Activated T-helper 1 cell treated with anti-CD3 and anti-CD28 coated beads, Interleukin-12 subunit alpha, Interleukin-12 subunit beta, Interleukin-2, Interleukin-4 antibody, amounts not matched to agents 30 ng/mL and 10 ng/mL and 1 ng/mL, durations not matched to agents 14 hours and 24 hours and 36 hours (primary cell): ENCODE measurements around the gene CHD9. TPM values are rescaled to one million over a fixed set of nuclear protein-coding genes. Genes with fewer than 3 reads are reported as not detected.
"Not testable (repeated sequence)": the region's sequence is repeated elsewhere in the genome, so short reads cannot be mapped to it uniquely, and the experiment has no call there.

Experiments
- DNase-seq: peaks from one replicate; pipeline ENCODE4 v3.0.0; 2021; ENCODE audit warnings: low spot score
- H3K27ac Mint-ChIP-seq: one replicate; pipeline ENCODE4 v1.8.0; 2021; ENCODE audit warnings: mild to moderate bottlenecking, mixed read lengths
- H3K27me3 Mint-ChIP-seq: one replicate; pipeline ENCODE4 v1.8.0; 2022; ENCODE audit warnings: mild to moderate bottlenecking, moderate library complexity, mixed read lengths; ENCODE audit not compliant: insufficient read depth
- H3K36me3 Mint-ChIP-seq: one replicate; pipeline ENCODE4 v1.8.0; 2021; ENCODE audit warnings: low read depth, mixed read lengths
- H3K4me1 Mint-ChIP-seq: one replicate; pipeline ENCODE4 v1.8.0; 2021; ENCODE audit warnings: low read depth, mixed read lengths
- H3K4me3 Mint-ChIP-seq: one replicate; pipeline ENCODE4 v1.8.0; 2021; ENCODE audit warnings: mild to moderate bottlenecking, moderate library complexity, mixed read lengths
- H3K9me3 Mint-ChIP-seq: one replicate; pipeline ENCODE4 v1.8.0; 2021; ENCODE audit warnings: mixed read lengths
- intact Hi-C: fragments of 100-400 bp; cut with micrococcal nuclease; formaldehyde crosslinking; loops from one replicate; pipeline ENCODE4 v1.15.1; 2024
- total RNA-seq: library from RNA; stranded (reverse); gene quantifications from 2 replicates; pipeline ENCODE4 v1.2.3, GENCODE V29; 2022

Gene CHD9
- total RNA-seq, 1 donor from 2014 or later: 17.0 TPM

DNA sequence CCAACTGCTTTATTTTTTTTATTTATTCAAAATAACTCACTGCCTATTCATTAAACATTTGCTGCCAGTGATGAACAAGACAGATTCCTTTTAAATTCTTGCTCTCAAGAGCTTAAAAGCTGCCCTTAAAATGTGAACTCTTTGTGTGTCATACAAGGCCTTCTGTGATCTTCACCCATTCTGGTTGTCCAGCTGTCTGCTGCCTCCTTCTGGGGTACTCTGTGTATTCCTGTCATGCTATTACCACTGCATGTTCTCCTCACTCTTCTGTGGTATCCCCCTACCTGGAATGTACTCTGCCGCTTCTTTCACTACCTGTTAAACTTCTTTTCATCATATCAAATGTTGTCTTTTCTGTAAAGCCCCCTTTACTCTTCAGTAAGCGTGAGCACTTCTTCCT lies 165.8 kb downstream of the CHD9 start:
- no peak for DNase-seq
- Mint-ChIP-seq H3K4me3 (no peak overlapping the region), H3K4me1 (no peaks in the 10 kb centered on the region), H3K27me3 (no peaks in the 10 kb centered on the region), H3K27ac (no peak overlapping the region), H3K9me3 (no peaks in the 10 kb centered on the region), H3K36me3 (no peaks in the 10 kb centered on the region)
- intact Hi-C loops: loop anchor here (1.0 kb wide), 1 partner anchor 165 kb away; no protein-coding TSS in a partner anchor

DNA sequence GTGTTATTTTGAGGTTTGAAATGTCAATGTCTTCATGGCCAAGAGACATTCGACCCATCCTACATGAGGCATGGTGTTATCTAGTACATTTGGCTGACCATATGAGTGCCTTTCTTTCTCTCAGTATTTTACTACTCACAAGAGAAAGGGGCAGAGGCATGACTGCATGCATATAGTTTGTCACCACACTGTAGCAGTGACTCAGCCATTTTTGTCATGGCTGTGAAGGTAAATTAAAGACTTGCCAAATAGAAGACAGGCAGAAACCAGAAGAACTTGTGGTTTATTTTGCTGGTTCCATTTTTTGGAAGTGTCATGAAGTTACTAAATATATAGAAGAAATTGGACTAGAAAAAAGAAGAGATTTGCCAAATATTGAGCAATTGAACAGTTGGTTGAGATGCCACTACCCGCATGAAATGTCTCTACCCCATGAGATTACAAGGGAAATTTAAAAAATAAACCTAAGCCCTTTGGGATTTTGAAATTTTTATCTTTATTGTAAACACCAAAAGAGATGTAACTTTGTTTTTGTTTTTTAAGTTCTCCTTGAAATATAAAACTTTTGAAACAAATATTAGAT lies 170.3 kb downstream of the CHD9 start:
- Mint-ChIP-seq H3K9me3 (no peaks in the 10 kb centered on the region), H3K27me3 (no peaks in the 10 kb centered on the region), H3K4me1 (no peaks in the 10 kb centered on the region), H3K4me3 (no peak overlapping the region), H3K27ac (no peak overlapping the region), H3K36me3 (peaks cover 4% of the 10 kb centered on the region)
- intact Hi-C loops: no loop called here
- DNase-seq: no peak

DNA sequence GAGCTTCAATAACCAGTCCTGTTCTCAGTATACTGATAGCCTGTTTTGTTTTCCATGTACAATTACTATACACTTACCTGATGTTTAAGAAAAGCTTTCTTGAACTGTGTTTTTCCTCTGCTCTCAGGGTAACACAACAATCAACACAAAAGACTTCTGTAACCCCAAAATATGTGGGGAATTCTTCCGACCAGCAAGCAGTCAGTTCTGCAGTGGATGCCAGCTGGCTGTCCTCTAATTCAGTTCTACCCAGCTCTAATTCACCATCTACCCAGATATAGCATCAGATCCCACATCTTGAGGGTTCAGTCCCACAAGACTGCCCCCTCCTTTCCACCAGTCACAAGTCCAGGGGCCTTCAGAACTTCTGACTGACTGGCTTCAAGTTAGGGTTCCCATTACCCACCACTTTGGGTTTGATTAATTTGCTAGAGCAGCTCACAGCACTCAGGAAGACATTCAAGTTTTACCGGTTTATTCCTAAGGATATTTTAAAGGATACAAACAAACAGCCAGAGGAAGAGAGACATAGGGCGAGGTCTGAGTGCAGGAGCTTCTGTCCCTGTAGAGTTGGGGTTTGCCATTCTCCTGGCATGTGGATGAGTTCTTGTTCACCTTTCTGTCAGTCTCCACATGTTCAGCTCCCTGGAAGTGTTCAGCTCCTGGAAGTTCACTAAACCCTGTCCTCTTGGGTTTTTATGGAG lies 178.2 kb downstream of the CHD9 start:
- no peaks in the 10 kb centered on the region for H3K4me1 Mint-ChIP-seq
- H3K27ac Mint-ChIP-seq: no peak overlapping the region
- intact Hi-C loops: no loop called here
- H3K27me3 Mint-ChIP-seq: no peaks in the 10 kb centered on the region
- peaks cover 24% of the 10 kb centered on the region for H3K36me3 Mint-ChIP-seq
- no peaks in the 10 kb centered on the region for H3K9me3 Mint-ChIP-seq
- no peak for DNase-seq
- H3K4me3 Mint-ChIP-seq: no peak overlapping the region

DNA sequence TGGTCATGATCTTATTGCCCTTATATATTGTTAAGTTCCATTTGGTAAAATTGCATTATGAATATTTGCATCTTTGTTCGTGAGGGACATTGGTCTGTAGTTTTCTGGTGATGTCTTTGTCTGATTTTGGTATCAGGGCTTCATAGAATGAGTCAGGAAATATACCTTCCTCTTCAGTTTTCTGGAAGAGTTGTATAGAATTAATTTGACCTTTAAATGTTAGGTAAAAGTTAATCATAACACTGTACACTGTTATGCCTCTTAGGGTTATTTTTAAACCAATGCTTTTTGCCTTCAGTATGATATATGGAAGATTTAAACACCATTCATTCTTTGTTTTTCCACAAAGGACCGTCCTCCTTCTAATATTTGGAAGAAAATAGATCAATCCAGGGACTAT lies 180.0 kb downstream of the CHD9 start:
- Mint-ChIP-seq H3K36me3 (peaks cover 25% of the 10 kb centered on the region), H3K4me1 (no peaks in the 10 kb centered on the region), H3K27ac (no peak overlapping the region), H3K9me3 (no peaks in the 10 kb centered on the region), H3K27me3 (no peaks in the 10 kb centered on the region), H3K4me3 (no peak overlapping the region)
- DNase-seq: no peak
- intact Hi-C loops: no loop called here

DNA sequence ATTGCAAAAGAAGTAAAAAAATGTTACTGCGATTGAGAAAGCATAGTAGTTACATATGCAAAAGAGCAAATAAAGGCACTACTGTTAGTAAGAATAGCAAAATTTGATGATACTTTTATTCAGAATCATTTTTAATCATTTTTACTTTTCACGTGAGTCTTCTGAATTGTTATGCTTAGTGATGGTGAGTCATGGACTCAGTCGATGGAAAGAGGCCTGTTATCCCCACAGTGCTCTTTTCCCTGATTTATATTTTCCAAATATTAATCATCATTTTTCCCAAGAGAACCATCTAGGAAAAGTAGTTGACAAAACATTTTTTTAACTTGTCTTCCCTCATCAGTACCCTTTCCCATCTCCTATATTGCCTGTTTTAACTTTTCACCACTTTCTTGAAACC lies 181.1 kb downstream of the CHD9 start:
- Mint-ChIP-seq H3K27me3 (no peaks in the 10 kb centered on the region), H3K4me3 (no peak overlapping the region), H3K27ac (no peak overlapping the region), H3K36me3 (peaks cover 21% of the 10 kb centered on the region), H3K9me3 (no peaks in the 10 kb centered on the region), H3K4me1 (no peaks in the 10 kb centered on the region)
- DNase-seq: no peak
- intact Hi-C loops: no loop called here

DNA sequence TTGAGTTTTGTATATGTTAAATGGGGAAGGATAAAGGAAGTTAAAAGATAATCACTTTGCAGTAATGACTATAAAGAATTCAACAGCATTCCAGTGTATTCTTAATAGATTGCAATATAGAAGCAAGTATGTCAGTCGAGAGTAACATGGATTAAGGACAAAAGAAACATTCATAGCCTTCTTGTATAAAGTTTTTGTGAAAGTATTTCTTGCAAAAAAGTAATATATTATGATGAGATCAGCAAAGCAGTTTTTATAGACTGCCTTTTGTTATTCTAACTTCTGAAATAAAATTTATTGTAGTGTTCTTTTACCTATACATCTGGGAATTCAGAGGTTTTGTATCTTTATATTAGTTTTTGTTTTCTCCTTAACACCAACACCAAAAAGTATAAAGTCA lies 194.5 kb downstream of the CHD9 start:
- no peak overlapping the region for H3K4me3 Mint-ChIP-seq
- no peaks in the 10 kb centered on the region for H3K4me1 Mint-ChIP-seq
- H3K27me3 Mint-ChIP-seq: no peaks in the 10 kb centered on the region
- H3K9me3 Mint-ChIP-seq: peaks cover 3% of the 10 kb centered on the region
- DNase-seq: no peak
- no peak overlapping the region for H3K27ac Mint-ChIP-seq
- intact Hi-C loops: no loop called here
- peaks cover 10% of the 10 kb centered on the region for H3K36me3 Mint-ChIP-seq

DNA sequence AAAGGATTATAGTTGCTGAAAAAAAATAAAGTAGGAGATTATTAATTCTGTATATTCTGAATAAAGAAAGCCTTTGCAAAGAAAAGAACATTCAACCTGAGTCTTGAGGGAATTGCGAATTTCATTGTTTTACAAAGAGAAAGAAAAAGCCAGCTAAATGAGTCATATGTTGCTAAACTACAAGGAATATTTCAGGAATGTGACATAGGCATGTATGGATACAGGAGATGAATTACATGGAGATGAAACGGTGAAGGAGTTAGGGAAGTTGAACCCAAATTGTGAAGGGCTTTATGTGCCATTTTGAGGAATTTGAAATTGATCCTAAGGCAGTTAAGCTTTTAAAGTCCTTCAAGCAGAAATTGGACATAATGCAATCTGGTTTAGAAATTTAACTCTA lies 202.2 kb downstream of the CHD9 start:
- no peaks in the 10 kb centered on the region for H3K9me3 Mint-ChIP-seq
- no peak for DNase-seq
- no peak overlapping the region for H3K4me3 Mint-ChIP-seq
- no peaks in the 10 kb centered on the region for H3K4me1 Mint-ChIP-seq
- no peak overlapping the region for H3K27ac Mint-ChIP-seq
- H3K36me3 Mint-ChIP-seq: peaks cover 4% of the 10 kb centered on the region
- no peaks in the 10 kb centered on the region for H3K27me3 Mint-ChIP-seq
- intact Hi-C loops: no loop called here

DNA sequence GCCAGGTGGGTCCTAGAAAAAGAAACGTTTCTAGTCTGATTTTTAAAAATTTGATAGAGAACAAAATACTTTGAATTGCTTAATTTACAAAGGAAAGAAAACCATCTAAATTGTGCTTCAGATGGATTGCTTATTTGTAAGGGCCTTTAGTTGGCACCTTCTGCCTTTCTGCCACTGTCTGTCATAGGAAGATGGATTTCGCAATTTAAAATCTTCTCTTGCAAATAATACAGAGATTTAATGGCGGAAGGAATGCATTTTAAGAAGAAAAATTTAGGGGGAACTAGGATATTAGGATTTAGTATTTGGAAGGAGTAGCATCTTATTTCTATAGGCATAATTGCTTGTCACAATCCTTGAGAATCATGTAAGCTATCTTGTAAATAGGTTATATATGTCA lies 204.0 kb downstream of the CHD9 start:
- Mint-ChIP-seq H3K36me3 (peaks cover 5% of the 10 kb centered on the region), H3K9me3 (no peaks in the 10 kb centered on the region), H3K27ac (no peak overlapping the region), H3K27me3 (no peaks in the 10 kb centered on the region), H3K4me1 (no peaks in the 10 kb centered on the region), H3K4me3 (no peak overlapping the region)
- intact Hi-C loops: no loop called here
- no peak for DNase-seq

DNA sequence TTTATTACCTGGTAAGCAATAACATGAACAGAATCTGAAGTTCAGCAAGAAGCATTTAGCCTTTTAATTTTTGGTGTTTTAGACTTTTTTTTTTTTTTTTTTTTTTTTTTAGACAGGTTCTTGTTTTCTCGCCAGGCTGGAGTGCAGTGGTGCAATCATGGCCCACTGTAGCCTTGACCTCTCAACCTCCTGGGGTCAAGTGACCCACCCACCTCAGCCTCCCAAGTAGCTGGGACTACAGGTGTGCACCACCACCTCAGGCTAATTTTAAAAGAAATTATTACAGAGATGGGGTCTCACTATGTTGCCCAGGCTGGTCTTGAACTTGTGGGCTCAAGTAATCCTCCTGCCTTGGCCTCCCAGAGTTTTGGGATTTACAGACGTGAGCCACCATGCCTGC lies 206.5 kb downstream of the CHD9 start:
- intact Hi-C loops: loop anchor here (10.0 kb wide), 1 partner anchor 244 kb away; the partner anchor contains the start of gene AKTIP
- peaks cover 5% of the 10 kb centered on the region for H3K36me3 Mint-ChIP-seq
- H3K27me3 Mint-ChIP-seq: no peaks in the 10 kb centered on the region
- no peaks in the 10 kb centered on the region for H3K4me1 Mint-ChIP-seq
- no peak overlapping the region for H3K4me3 Mint-ChIP-seq
- no peak for DNase-seq
- H3K27ac Mint-ChIP-seq: no peak overlapping the region
- no peaks in the 10 kb centered on the region for H3K9me3 Mint-ChIP-seq

DNA sequence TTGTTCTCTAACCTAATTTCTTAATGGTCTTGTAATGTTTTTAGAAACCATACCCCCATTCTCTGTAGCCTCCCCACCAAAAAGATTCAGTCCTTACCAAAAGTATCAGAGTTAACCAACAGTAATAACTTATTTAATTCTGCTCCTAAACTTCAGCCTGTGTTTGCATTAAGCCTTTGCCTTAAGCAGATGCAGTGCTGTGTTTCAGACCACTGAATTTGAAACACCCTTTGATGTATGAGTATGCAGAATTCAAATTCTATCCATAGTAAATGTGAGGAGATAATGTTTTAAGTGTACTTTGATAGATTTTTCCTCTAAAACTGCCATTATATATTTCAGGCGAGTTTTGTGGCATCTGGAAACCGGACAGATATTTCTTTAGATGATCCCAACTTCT lies 207.9 kb downstream of the CHD9 start:
- intact Hi-C loops: loop anchor here (10.0 kb wide), 1 partner anchor 242 kb away; the partner anchor contains the start of gene AKTIP
- H3K36me3 Mint-ChIP-seq: peaks cover 5% of the 10 kb centered on the region

DNA sequence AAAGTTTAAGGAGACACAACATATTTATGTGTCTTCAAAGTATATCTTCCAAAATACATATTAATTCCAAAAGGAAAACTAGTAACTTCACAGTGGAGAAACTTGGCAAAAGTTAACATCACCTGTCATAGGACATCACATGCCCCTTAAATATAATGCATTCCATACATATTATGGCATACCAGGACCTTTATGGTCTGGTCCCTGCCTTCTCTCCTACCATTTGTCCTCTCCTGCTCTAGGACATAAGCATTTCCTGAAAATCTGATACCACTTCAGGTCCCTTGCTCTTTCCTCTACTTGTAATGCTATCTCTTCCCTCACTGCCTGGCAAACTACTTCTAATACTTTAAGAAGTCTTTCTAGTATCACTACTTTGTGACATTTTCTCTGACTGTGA lies 211.4 kb downstream of the CHD9 start:
- Mint-ChIP-seq H3K36me3 (peaks cover 7% of the 10 kb centered on the region), H3K27ac (no peak overlapping the region), H3K4me1 (no peaks in the 10 kb centered on the region), H3K27me3 (no peaks in the 10 kb centered on the region), H3K4me3 (no peak overlapping the region), H3K9me3 (no peaks in the 10 kb centered on the region)
- intact Hi-C loops: loop anchor here (10.0 kb wide), 1 partner anchor 239 kb away; the partner anchor contains the start of gene AKTIP
- no peak for DNase-seq

More for the DNA sequence above, 207.9 kb downstream of the CHD9 start:
- Mint-ChIP-seq H3K27me3 (no peaks in the 10 kb centered on the region), H3K4me3 (no peak overlapping the region), H3K27ac (no peak overlapping the region), H3K4me1 (no peaks in the 10 kb centered on the region), H3K9me3 (no peaks in the 10 kb centered on the region)
- no peak for DNase-seq

DNA sequence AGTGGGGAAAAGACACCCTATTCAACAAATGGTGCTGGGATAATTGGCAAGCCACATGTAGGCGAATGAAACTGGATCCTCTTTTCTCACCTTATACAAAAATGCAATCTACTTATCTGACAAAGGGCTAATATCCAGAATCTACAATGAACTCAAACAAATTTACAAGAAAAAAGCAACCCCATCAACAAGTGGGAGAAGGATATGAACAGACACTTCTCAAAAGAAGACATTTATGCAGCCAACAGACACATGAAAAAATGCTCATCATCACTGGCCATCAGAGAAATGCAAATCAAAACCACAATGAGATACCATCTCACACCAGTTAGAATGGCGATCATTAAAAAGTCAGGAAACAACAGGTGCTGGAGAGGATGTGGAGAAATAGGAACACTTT lies 223.7 kb downstream of the CHD9 start:
- H3K27ac Mint-ChIP-seq, H3K27me3 Mint-ChIP-seq, H3K9me3 Mint-ChIP-seq, DNase-seq, H3K36me3 Mint-ChIP-seq, H3K4me1 Mint-ChIP-seq, intact Hi-C loops, H3K4me3 Mint-ChIP-seq: not testable (repeated sequence)

DNA sequence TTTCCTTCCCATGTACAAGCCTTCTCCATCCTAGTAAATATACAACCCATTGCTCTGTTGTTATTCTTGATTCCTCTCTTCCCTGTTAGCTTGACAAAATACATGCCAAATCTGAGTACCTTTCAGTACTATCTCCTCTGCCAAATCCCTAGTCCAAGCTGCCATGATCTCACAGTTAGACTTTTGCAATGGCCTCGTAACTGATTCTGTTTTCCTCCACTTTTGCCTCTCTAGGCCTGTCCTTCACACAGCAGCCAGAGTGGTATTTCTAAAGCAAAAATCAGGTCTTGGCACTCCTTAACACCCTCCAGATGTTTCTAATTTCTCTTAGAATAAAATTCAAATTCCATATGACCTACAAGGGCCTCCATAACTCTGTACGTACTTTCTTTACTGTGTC lies 226.5 kb downstream of the CHD9 start:
- intact Hi-C loops: loop anchor here (5.0 kb wide), 1 partner anchor 149 kb away; no protein-coding TSS in a partner anchor
- Mint-ChIP-seq H3K27me3 (no peaks in the 10 kb centered on the region), H3K36me3 (peaks cover 3% of the 10 kb centered on the region), H3K4me1 (no peaks in the 10 kb centered on the region), H3K4me3 (no peak overlapping the region), H3K9me3 (no peaks in the 10 kb centered on the region), H3K27ac (no peak overlapping the region)
- DNase-seq: no peak
